ELR (cell line): Measurements from ENCODE around the gene SLC1A5.

ENCODE experiments used
- DNase-seq: peaks from one replicate; pipeline ENCODE4 v3.0.0-alpha.2; 2015; ENCODE audit warnings: low read depth

SLC1A5 gene

DNA sequence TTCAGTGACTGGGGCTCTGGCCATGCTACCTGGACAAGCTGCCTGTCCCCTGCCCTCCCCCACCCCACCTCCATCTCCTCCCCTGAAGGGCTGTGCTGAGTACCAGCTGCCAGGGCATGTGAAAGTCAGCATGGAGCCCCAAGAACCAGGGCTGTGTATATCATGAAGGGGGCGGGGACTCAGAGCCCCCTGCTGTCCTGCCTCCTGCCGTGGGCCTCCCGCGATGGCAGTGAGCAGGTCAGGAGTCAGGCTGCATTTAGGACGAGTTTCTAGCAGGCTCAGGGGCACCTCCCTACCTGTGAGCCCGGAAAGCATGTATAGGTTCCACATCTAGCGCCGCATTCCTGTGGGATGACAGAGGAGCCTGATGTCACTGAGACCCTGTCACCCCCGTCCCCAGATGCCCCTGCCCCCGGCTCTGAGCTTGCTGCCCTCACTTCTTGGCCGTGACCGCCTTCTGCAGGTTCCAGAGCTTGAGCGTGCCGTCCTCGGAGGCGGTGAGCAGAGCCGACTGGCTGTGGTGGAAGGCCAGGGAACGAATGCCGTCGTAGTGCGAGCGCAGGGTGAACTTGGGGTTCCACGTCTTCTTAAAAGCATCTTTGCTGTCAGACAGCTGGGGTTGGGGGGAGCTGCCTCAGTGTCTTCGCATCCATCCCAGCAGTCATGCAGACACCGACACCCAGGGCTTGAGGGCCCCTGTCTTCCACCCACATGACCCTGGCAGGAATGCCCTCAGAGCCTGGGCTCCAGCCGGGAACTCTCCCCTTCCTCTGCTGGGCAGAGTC is 63.2 kb downstream of the SLC1A5 start:
- DNase-seq = no peak
